Measurements from ENCODE around the gene CDKN1C. TPM values are rescaled to one million over a fixed set of nuclear protein-coding genes. Genes with fewer than 3 reads are reported as not detected.

Gene CDKN1C
- total and polyA plus RNA-seq, 7 experiments from 2014 or later = 0.35 to 36.0 (median 3.9) TPM

DNA sequence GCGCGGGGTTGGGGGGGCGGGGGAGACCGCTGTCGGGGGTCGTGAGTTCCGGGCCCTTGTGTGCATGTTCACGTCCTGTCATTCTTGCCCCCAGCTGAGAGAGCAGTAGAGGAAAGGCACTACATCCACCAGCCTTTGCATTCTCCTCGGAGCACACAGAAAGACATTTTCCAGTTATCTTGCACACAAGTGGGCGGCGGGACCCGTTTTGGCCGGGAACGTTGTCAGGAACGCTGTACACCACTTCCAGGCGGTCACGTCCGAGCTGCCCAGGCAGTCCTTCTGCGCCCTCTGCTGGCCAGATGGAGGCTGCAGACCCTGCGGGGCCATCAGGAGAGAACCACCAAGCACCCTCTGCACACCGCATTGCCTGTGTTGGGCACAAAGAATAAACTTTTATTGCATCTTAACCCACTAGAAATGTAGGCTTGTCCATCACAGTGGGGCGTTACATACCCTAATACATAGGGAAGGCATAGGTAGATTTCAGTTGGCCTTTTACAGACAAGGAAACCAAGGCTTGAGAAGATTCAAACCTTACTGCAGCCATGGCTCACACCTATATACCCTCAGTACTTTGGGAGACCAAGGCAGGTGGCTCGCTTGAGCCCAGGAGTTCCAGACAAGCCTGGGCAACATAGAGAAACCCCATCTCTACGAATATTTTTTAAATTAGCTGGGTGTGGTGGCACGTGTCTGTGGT lies 2.8 kb upstream of the CDKN1C start:
- Histone ChIP-seq H3K4me1 (ENCODE audit: control insufficient read depth in 2 of 2, insufficient read depth in 2 of 2, low read length in 2 of 2) (peaks cover 14 to 28% of the 10 kb centered on the region in 2 donors), H3K36me3 (ENCODE audit: control insufficient read depth in 2 of 3, insufficient read depth in 3 of 3, low read length in 3 of 3) (peaks cover 0 to 5% (median 0%) of the 10 kb centered on the region in 3 experiments), H3K27me3 (ENCODE audit: control insufficient read depth in 2 of 2, insufficient read depth in 2 of 2, low read length in 2 of 2) (no peaks in the 10 kb centered on the region), H3K4me3 (ENCODE audit: low read length) (no peak overlapping the region), H3K27ac (ENCODE audit: low read depth, low read length) (no peak overlapping the region), H3K9me3 (ENCODE audit: control insufficient read depth in 2 of 3, low read length in 3 of 3) (no peaks in the 10 kb centered on the region)
- peak overlapping the region in 5 of 10 donors; percentile 16 to 58 (median 29) for H3K4me3 Mint-ChIP-seq
- intact Hi-C loops (cut with micrococcal nuclease) = loop anchor here (1.0 to 10.0 kb wide), 11 partner anchors 42 to 586 kb away; partner anchors contain the start of genes C11orf21 (in 1 of the 2), CD81 (in 1 of the 2), KCNQ1 (in 1 of the 2) and NAP1L4 (in 1 of the 2)
- H3K27me3 Mint-ChIP-seq = peaks cover 0 to 23% (median 0%) of the 10 kb centered on the region in 5 donors
- POLR2A ChIA-PET = interaction anchor here (2.1 to 3.9 kb wide), 2 partner anchors 14 to 356 kb away, joined by 9 to 19 read pairs; a partner anchor contains a TSS
- H3K27ac Mint-ChIP-seq = peak overlapping the region in 7 of 9 donors; percentile 41 to 78 (median 64)
- H3K9me3 Mint-ChIP-seq = no peaks in the 10 kb centered on the region
- H3K36me3 Mint-ChIP-seq = no peaks in the 10 kb centered on the region
- DNase-seq (peak; percentile 67 to 89 (median 80)), ATAC-seq (peak; percentile 39)
- CTCF ChIA-PET = interaction anchor here (0.7 to 9.4 kb wide), 14 partner anchors 10 to 443 kb away, joined by 3 to 197 read pairs (median 4); a partner anchor contains a TSS
- H3K4me1 Mint-ChIP-seq = peaks cover 6 to 47% (median 33%) of the 10 kb centered on the region in 7 donors

DNA sequence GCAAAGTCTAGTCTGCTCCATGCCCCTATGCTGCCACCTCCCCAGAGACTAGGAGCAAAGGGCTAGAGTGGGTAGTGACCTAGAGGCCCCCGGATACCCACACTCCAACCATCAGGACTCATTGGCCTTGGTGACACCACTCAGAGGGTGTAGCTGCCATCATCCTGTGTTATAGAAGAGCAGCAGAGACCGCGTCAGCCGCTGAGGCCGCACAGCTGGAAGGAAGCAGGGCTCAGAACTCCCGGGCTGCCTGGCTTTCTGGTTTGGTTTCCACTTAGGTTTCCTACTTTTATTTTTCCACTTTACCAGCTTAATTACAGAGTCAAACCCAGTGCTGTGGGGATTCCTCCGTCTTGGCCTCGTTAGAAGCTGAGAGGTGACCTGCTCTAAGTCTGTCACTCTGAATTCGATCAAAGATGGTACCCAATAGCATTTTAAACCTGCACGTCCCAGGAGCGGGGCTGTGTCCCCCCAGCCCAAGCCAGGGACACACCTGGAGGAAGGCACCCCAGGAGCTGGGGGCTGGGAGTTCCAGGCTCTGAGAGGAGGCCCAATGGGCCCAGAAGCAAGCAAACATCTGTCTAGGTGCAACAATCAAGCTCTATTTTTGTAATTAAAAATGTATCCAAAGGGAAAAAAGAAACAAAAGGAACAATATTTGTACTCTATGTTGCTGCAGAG lies 2.1 kb upstream of the CDKN1C start:
- CTCF ChIA-PET = interaction anchor here (0.6 to 9.4 kb wide), 12 partner anchors 9 to 442 kb away, joined by 3 to 197 read pairs (median 4); a partner anchor contains a TSS
- no peak for ATAC-seq
- no peak overlapping the region for H3K27ac ChIP-seq (ENCODE audit: low read depth, low read length)
- H3K4me3 ChIP-seq (ENCODE audit: low read length) = no peak overlapping the region
- no peaks in the 10 kb centered on the region for H3K36me3 Mint-ChIP-seq
- no peaks in the 10 kb centered on the region for H3K9me3 ChIP-seq (ENCODE audit: control insufficient read depth in 2 of 3, low read length in 3 of 3)
- peak overlapping the region in 8 of 9 donors; percentile 20 to 86 (median 72) for H3K27ac Mint-ChIP-seq
- peaks cover 0 to 5% (median 0%) of the 10 kb centered on the region in 3 experiments for H3K36me3 ChIP-seq (ENCODE audit: control insufficient read depth in 2 of 3, insufficient read depth in 3 of 3, low read length in 3 of 3)
- intact Hi-C loops (cut with micrococcal nuclease) = loop anchor here (1.0 to 10.0 kb wide), 11 partner anchors 43 to 585 kb away; partner anchors contain the start of genes C11orf21 (in 1 of the 2), CD81 (in 1 of the 2), KCNQ1 (in 1 of the 2) and NAP1L4 (in 1 of the 2)
- H3K9me3 Mint-ChIP-seq = no peaks in the 10 kb centered on the region
- H3K27me3 ChIP-seq (ENCODE audit: control insufficient read depth in 2 of 2, insufficient read depth in 2 of 2, low read length in 2 of 2) = no peaks in the 10 kb centered on the region
- H3K27me3 Mint-ChIP-seq = peaks cover 0 to 30% (median 0%) of the 10 kb centered on the region in 5 donors
- peaks cover 6 to 49% (median 29%) of the 10 kb centered on the region in 7 donors for H3K4me1 Mint-ChIP-seq
- DNase-seq = no peak
- POLR2A ChIA-PET = interaction anchor here (2.1 to 3.9 kb wide), 2 partner anchors 14 to 355 kb away, joined by 9 to 19 read pairs; a partner anchor contains a TSS
- peak overlapping the region in 6 of 10 donors; percentile 23 to 80 (median 69) for H3K4me3 Mint-ChIP-seq
- H3K4me1 ChIP-seq (ENCODE audit: control insufficient read depth in 2 of 2, insufficient read depth in 2 of 2, low read length in 2 of 2) = peaks cover 14 to 25% of the 10 kb centered on the region in 2 donors

DNA sequence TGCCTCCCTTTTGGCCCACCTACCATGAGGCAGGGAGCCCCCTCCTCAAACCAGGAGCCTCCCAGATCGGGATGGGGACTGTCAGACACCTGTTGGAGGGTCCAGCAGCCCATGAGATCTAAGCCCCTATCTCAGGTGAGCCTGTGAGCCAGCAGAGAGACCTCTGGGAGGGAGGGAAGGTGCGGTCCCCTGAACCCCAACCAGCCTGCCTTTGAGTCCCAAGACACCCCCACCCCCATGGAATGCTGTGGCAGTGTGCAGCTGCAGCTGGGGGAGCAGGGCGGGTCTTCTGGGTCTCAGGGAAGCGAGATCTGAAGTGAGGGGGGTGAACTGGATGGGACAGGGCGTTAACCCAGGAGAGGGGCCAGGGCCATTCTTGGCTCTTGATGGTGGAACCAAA lies 1.4 kb upstream of the CDKN1C start:
- Mint-ChIP-seq H3K27ac (peak overlapping the region in 8 of 9 donors; percentile 65 to 86 (median 78)), H3K4me3 (peak overlapping the region; percentile 23 to 80 (median 66)), H3K4me1 (peaks cover 4 to 42% (median 27%) of the 10 kb centered on the region in 7 donors), H3K27me3 (peaks cover 0 to 36% (median 0%) of the 10 kb centered on the region in 5 donors), H3K36me3 (no peaks in the 10 kb centered on the region), H3K9me3 (no peaks in the 10 kb centered on the region)
- ATAC-seq = no peak
- intact Hi-C loops (cut with micrococcal nuclease) = loop anchor here (5.0 to 10.0 kb wide), 6 partner anchors 105 to 585 kb away; partner anchors contain the start of genes C11orf21 (in 1 of the 2), CD81 (in 1 of the 2), KCNQ1 (in 1 of the 2) and NAP1L4 (in 1 of the 2)
- Histone ChIP-seq H3K4me3 (ENCODE audit: low read length) (no peak overlapping the region), H3K27ac (ENCODE audit: low read depth, low read length) (peak overlapping the region; percentile 30), H3K4me1 (ENCODE audit: control insufficient read depth in 2 of 2, insufficient read depth in 2 of 2, low read length in 2 of 2) (peaks cover 14 to 19% of the 10 kb centered on the region in 2 donors), H3K27me3 (ENCODE audit: control insufficient read depth in 2 of 2, insufficient read depth in 2 of 2, low read length in 2 of 2) (no peaks in the 10 kb centered on the region), H3K9me3 (ENCODE audit: control insufficient read depth in 2 of 3, low read length in 3 of 3) (no peaks in the 10 kb centered on the region), H3K36me3 (ENCODE audit: control insufficient read depth in 2 of 3, insufficient read depth in 3 of 3, low read length in 3 of 3) (peaks cover 0 to 5% (median 0%) of the 10 kb centered on the region in 3 experiments)
- ChIA-PET CTCF (interaction anchor here (1.0 to 9.4 kb wide), 4 partner anchors 9 to 354 kb away, joined by 5 to 197 read pairs (median 6); no protein-coding TSS in a partner anchor), POLR2A (interaction anchor here (2.1 to 3.9 kb wide), 2 partner anchors 15 to 355 kb away, joined by 9 to 19 read pairs; a partner anchor contains a TSS)
- no peak for DNase-seq

DNA sequence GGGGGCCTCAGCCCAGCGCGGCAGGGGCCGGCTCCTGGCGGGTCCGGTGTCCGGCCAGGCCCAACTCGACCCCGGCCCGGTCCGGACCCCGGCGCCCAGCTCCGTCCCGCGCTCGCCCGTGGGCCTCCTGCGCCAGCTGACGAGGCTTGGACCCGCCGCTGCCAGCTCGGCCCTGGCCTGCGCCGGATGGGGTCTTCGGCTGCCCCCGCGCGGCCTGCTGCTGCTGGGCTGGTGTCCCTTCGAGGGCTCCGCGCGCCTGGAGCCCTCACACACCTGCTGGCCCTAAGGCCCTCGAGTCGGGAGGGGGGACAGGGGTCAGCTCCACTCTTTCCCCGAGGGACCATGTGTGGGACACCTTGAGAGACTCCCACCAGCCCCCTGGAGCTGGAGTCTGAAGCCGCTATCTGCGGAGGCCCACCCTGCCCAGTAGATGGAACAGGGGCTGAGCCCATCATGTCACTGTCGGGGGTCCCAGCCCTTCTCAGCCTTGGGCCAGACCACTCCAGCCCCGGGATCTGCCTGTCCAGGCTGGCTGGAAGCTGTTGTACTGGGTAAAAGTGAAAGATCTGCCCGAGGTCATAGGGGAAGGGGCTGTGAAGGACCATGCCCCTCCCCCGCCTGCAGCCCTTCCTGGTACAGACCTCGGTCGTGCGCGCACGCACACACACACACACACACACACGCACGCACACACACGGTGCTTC lies 768 bp upstream of the CDKN1C start:
- Histone ChIP-seq H3K27ac (ENCODE audit: low read depth, low read length) (peak overlapping the region; percentile 30), H3K4me3 (ENCODE audit: low read length) (no peak overlapping the region), H3K27me3 (ENCODE audit: control insufficient read depth in 2 of 2, insufficient read depth in 2 of 2, low read length in 2 of 2) (no peaks in the 10 kb centered on the region), H3K9me3 (ENCODE audit: control insufficient read depth in 2 of 3, low read length in 3 of 3) (no peaks in the 10 kb centered on the region), H3K4me1 (ENCODE audit: control insufficient read depth in 2 of 2, insufficient read depth in 2 of 2, low read length in 2 of 2) (peaks cover 8 to 13% of the 10 kb centered on the region in 2 donors), H3K36me3 (ENCODE audit: control insufficient read depth in 2 of 3, insufficient read depth in 3 of 3, low read length in 3 of 3) (peaks cover 0 to 5% (median 0%) of the 10 kb centered on the region in 3 experiments)
- Mint-ChIP-seq H3K36me3 (no peaks in the 10 kb centered on the region), H3K4me3 (peak overlapping the region; percentile 21 to 80 (median 66)), H3K9me3 (no peaks in the 10 kb centered on the region), H3K27ac (peak overlapping the region in 7 of 9 donors; percentile 65 to 82 (median 78)), H3K27me3 (peaks cover 0 to 38% (median 0%) of the 10 kb centered on the region in 5 donors), H3K4me1 (peaks cover 0 to 36% (median 22%) of the 10 kb centered on the region in 7 donors)
- CTCF ChIA-PET = interaction anchor here (0.6 to 9.4 kb wide), 3 partner anchors 9 to 353 kb away, joined by 3 to 197 read pairs (median 3); no protein-coding TSS in a partner anchor
- intact Hi-C loops (cut with micrococcal nuclease) = loop anchor here (5.0 to 10.0 kb wide), 6 partner anchors 106 to 584 kb away; partner anchors contain the start of genes C11orf21 (in 1 of the 2), CD81 (in 1 of the 2), KCNQ1 (in 1 of the 2) and NAP1L4 (in 1 of the 2)
- peak in 2 of 9 donors; percentile 16 to 33 for DNase-seq
- POLR2A ChIA-PET = interaction anchor here (2.1 to 3.9 kb wide), 2 partner anchors 16 to 354 kb away, joined by 9 to 19 read pairs; a partner anchor contains a TSS
- ATAC-seq = no peak

DNA sequence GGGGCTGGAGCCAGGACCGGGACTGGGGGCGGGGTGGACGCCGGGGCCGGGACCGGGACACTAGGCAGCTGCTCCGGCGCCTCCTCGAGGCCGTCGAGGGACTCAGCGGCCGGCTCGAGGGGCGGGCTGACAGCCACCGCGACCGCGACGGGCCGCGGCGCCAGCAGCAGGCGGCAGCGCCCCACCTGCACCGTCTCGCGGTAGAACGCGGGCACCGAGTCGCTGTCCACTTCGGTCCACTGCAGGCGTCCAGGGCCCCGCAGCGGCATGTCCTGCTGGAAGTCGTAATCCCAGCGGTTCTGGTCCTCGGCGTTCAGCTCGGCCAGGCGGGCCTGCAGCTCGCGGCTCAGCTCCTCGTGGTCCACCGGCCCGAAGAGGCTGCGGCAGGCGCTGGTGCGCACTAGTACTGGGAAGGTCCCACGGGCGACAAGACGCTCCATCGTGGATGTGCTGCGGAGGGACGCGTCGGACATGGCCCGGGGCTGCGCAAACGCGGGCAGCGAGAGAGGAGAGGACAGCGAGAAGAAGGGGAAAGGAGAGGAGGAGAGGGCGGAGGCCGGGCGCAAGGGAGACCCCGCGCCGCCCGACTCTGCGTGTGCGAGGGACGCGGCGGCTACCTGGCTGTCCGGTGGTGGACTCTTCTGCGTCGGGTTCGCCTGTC lies 428 bp downstream of the CDKN1C start:
- CTCF ChIA-PET = interaction anchor here (1.2 to 9.4 kb wide), 2 partner anchors 9 to 352 kb away, joined by 3 to 197 read pairs; no protein-coding TSS in a partner anchor
- Mint-ChIP-seq H3K36me3 (no peaks in the 10 kb centered on the region), H3K4me1 (peaks cover 0 to 29% (median 22%) of the 10 kb centered on the region in 7 donors), H3K27ac (peak overlapping the region in 6 of 9 donors; percentile 26 to 93 (median 70)), H3K27me3 (peaks cover 0 to 47% (median 0%) of the 10 kb centered on the region in 5 donors), H3K4me3 (peak overlapping the region; percentile 85 to 96 (median 92)), H3K9me3 (peaks cover 0 to 1% (median 0%) of the 10 kb centered on the region in 11 donors)
- POLR2A ChIA-PET = interaction anchor here (1.3 kb wide), 1 partner anchor 353 kb away, joined by 5 read pairs; no protein-coding TSS in a partner anchor
- intact Hi-C loops (cut with micrococcal nuclease) = loop anchor here (1.0 to 10.0 kb wide), 13 partner anchors 17 to 583 kb away; partner anchors contain the start of genes NAP1L4 (in 2 of the 2), C11orf21 (in 1 of the 2), CARS1 (in 1 of the 2) and CD81 (in 1 of the 2)
- Histone ChIP-seq H3K27me3 (ENCODE audit: control insufficient read depth in 2 of 2, insufficient read depth in 2 of 2, low read length in 2 of 2) (no peaks in the 10 kb centered on the region), H3K27ac (ENCODE audit: low read depth, low read length) (peak overlapping the region; percentile 68), H3K36me3 (ENCODE audit: control insufficient read depth in 2 of 3, insufficient read depth in 3 of 3, low read length in 3 of 3) (peaks cover 0 to 5% (median 0%) of the 10 kb centered on the region in 3 experiments), H3K9me3 (ENCODE audit: control insufficient read depth in 2 of 3, low read length in 3 of 3) (no peaks in the 10 kb centered on the region), H3K4me1 (ENCODE audit: control insufficient read depth in 2 of 2, insufficient read depth in 2 of 2, low read length in 2 of 2) (peaks cover 1 to 5% of the 10 kb centered on the region in 2 donors), H3K4me3 (ENCODE audit: low read length) (peak overlapping the region; percentile 75)
- DNase-seq (peak in 3 of 9 donors; percentile 24 to 53 (median 27)), ATAC-seq (peak; percentile 3)
